Measurements from ENCODE around the gene DRC1.

Gene DRC1

DNA sequence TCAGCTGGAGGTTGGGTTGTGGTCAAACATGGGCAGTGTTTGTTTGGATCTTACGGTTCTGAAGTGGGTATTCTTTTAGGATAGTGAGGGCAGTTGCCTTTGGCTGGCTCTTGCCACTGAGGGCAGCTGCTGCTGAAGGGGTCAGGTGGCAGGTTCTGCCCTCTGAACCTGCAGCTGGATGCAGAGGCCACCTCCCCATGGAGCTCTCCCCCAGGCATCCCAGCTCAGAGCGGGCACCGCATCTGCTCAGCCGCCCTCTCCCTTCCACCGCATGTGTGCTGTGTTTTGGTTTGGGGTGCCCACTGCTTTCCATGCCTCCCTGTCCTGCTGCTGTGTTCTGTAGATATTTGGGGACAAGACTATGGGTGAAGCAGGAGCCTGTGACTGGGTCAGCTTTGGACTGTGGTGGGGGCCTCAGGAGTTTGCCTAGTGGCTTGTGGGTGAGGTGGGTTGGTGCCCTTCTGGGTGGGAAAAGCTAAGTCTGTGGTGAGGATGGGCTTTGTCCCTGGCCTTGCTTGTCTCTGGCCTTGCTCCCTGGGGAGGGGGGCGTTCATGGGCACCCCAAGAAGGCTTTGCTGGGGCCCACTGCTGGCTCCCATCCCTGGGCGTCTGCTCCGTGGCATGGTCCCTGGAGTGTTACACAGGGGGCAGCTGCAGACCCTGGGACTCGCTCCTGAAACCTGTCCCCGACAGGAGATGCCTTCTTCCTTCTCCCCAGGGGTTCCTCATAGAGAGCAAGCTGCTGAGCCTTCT is 47.7 kb downstream of the DRC1 start:
- no peak for DNase-seq

DNA sequence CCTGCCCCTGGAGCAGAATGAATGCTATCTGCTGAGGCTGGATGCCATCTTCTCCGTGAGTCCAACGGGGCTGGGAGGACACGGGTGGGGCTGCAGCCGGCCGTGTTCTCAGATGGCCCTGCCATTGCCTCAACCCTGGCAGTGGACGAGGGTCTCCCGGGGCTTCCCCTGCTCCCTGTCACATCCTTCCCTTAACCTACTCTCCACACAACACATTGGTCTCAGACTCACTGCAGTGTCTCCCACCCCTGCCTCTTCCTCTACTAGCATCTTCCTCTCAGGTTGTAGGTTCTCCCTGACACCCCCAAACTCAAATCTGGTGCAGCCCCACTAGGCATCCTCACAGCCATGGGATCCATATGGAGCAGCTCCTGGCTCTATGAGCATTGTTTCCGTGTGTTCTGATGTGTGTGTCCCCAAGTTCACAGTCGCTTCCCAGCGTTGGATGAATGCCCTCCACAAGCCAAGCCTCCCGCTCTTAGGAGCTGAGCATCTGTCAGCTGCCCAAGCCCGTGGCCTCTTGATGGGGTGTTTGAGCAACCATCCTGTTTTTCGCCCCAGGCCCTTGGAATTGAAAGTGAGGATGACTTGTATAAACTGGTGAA is 48.4 kb downstream of the DRC1 start:
- DNase-seq: no peak

DNA sequence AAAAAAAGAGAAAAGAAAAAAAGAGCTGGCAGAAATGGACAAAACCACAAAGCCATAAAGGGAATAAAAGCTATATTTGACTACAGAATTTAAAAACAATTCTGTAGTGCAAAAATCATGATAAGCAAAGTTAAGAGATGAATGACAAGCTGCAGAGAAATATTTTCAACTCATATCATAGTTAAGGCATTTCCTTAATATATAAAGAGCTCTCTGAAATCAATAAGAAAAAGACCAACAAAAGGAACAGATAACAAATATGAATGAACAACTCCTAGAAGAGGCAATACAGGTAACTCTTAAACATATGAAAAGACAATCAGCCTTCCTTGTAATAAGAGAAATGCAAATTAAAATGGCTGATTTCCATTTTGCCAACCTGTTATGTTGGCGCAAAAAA is 50.0 kb downstream of the DRC1 start:
- DNase-seq: no peak

DNA sequence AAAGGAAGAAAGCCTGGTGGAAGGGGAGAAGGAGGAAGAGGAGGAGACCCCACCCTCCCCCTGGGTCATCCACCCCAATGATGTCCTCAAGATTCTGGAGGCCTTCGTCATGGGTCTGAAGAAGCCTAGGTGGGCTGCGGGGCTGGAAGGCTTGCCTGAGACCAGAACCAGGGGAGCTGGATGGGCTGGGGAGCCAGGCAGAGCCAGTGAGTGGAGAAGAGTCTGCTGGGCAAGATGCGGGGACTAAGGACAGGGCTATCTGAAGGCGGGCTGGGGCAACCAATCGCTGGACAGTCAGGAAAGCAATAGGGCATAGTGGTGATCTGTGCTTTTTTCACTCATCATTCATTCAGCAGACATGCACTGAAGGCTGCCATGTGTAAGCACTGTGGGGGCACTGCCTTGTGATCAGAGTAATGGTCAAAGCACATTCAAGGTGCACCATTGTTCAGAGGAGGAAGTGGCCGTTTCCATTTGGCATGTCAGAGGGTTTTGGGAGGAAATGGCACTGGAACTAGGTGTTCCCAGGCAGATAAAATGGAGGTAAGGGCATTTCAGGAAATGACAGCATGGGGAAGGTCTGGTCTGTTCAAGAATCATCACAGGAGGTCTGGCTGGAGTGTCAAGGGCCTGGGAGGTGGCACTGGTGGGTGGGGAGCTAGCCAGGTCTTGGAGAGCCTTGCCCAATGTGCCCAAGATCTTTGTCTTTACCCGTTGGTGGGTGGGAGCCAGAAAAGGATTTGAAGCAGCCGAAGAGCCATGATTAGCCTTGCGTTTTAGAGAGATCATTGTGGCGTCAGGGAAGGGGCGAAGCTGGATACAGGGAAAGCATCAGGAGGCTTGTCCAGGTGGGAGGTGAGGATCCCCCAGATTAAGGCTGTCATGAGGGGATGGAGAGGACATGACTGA is 52.0 kb downstream of the DRC1 start:
- DNase-seq: no peak

DNA sequence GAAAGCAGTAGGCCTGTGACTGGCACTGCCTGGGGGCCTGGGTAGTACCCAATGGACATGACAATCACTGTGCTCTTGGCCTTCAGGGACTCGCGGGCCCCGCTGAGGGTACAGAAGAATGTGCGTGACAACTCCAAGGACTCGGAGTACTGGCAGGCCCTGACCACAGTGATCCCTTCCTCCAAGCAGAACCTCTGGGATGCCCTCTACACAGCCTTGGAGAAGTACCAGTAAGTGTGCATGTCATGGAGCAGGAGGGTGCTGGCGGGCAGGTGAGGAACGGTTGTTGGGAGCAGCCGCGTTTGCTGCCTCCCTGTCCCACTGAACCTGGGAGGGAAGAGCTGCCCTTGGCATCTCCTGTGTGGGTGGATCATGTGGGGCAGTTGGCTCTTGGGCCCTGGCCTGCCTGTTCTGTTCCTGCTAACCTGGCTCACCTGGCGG is 52.9 kb downstream of the DRC1 start:
- no peak for DNase-seq

DNA sequence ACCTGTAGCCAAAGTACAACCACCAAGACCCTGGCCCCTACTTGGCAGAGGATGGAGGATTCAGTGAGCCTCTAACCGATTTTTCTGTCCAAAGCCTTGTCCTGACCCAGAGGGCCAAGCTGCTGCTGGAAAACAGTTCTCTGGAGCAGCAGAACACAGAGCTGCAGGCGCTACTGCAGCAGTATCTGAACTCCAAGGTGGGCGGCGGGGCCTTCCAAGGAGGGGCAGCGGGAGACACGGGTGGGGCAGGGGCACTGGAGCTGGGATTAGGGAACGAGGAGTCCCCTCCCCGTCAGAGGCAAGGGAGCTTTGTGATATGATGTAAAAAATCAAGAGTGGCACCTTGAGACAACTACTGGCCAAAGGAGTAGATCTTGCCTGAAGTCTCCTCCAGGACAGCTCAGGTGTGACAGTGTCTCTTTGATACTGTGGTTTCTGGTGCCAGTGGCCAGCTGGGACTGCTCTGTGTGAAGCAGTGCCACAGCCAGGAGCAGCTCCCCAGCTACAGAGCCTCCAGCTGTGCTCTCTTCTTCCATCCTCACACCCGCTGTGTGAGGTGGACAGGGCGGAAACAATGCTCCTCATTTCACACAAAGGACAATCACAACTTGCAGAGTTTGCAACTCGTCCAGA is 53.4 kb downstream of the DRC1 start:
- DNase-seq: no peak

DNA sequence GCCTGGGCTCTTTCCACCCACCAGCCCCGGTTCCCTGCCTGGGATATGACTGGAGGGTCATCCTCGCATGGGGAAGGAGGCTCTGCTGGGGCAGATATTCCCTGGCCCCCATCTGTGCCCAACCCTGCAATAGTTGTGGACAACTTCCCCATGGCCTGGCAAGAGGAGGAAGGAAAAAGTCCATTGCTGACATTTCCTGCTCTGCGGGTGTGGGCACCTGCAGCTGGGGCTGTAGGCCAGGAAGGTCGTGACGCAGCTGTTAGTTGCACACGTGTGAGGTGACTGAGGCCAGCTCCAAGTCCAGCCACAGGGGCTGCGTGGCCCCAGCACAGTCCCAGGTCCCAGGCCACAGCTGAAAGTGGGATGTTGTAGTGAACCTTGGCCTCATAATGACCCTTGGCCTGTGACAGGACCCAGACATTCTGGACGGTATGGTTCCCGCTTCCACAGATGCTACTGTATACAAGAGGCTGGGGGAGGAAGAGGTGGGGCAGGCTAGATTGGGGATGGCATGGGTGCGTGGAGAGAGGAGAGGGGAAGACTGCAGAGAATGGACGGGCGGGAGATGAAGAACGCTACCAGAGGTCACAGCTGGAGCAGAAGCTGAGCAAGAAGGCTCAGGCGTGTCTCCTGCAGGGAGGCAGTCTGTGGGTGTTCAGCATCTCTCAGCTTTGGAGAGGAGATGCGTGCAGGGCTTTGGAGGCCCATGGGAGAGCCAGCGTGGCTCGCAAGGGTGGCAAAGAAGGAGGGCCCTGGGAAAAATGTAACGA is 54.1 kb downstream of the DRC1 start:
- DNase-seq: no peak

DNA sequence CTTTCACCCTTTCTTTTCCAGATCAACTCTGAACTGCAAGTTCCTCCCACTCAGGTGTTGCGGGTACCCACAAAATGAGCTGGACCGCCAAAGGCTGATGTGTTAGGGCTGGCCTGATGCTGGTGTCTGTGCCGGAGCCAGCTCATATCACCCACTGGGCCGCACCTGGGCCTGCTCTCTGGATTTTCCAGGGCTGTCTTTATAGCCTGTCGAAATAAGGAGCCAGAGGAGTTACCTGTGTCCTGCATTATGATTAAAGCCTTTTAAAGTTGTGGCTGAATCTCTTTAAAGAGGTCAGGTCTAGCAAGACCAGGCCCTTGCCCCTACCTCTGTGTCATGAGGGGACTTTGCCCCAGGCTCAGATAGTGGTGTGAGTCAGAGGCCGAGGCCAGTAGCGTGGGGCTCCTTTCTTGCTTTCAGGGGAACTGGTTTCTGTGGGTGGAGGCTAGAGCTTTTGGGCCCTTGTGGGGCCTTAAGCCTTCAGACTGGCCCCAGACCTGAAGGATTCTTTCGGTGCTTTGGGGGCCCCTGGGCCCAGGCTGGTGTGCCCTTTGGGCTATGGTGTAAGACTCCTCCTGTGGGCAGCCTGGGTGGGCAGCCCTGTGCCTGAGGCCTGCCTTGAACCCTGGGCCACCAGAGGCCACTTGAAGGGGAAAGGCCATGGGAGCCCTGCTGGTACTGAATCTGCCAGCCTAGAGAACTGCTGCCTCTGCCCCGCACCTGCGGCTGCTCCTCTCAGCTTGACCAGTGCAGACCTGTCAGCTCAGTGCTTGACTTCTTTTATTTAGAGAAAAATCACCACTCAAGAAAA is 54.9 kb downstream of the DRC1 start:
- no peak for DNase-seq

DNA sequence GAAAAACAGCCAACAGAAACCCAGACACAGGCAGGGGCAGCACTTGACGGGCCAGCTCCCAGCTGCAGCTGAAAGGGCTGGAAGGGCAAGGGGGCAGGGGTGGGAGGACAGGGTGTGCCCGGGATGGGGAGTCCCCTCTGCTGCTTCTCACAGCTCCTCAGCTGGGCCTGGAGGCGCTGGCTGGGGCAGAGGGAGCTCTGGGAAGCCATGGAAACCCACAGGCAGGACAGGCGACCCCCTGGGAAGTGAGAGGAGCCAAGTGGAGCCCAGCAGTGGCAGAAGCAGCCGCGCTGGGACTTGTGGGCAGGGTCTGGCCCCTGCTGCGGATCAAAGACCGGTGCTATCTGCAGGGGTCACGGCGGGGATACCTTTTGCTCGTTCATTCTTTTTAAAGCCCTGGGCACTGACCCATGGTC is 55.5 kb downstream of the DRC1 start:
- no peak for DNase-seq

DNA sequence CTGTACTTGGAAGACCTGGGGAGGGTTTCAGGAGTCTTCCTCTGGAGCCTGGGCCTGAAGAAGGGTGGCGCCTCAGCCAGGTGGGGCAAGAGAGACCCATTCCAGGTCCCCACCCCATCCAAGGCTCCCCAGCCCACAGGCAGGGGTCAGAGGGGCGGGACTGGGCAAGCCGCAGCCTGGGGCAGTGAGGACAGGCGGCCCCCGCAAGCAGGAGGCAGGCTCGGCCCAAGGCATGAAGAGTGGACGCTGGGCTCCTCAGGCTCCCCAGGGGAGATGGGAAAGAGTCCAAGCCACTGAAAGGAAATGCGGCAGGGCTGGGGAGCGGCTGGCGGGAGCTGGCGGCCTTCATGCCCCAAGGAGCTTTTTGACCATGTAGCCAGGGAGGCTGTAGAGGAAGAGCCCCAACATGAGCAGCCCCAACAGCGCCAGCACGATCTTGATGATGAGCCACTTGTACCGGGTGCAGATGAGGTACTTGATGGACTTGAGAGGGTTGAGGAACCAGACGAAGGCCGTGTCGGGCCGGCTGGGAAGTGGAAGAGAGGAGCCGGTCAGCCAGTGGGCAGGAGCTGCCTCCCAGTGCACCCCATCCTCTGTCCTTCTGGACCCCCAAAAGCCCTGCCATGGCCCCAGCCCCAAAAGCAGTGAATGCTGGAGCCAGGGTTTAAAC is 56.1 kb downstream of the DRC1 start:
- DNase-seq: no peak

DNA sequence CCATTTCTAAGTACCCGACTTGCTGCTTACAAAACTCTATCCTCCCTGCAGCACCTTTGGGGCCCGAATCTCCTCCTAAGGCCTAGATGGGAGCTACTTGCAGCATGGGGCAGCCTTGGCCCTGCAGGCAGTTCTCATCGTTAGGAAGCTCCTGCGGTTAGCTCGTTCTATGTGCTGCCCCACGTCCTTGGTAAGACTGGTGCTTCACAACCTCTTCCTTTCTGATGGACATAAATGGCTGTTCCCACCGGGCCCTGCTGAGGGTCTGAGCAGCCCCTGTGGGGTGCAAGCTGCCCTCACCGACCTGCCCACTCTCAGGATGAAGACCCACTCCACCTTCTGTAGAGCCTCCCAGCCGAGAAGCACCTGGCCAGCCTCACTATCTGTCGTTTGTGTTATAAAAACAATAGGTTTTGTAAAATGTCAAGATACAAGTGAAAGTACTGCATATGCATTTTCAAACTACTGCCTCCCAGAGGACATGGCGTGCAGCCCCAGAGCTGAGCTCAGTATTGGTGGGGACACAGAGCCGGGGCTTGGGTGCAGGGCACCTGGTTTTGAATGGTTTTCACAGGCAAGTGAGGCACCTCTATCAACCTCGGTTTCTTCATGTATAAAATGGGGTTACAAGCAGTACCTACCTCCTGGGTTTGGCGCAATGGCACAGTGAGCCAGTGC is 56.8 kb downstream of the DRC1 start:
- no peak for DNase-seq

DNA sequence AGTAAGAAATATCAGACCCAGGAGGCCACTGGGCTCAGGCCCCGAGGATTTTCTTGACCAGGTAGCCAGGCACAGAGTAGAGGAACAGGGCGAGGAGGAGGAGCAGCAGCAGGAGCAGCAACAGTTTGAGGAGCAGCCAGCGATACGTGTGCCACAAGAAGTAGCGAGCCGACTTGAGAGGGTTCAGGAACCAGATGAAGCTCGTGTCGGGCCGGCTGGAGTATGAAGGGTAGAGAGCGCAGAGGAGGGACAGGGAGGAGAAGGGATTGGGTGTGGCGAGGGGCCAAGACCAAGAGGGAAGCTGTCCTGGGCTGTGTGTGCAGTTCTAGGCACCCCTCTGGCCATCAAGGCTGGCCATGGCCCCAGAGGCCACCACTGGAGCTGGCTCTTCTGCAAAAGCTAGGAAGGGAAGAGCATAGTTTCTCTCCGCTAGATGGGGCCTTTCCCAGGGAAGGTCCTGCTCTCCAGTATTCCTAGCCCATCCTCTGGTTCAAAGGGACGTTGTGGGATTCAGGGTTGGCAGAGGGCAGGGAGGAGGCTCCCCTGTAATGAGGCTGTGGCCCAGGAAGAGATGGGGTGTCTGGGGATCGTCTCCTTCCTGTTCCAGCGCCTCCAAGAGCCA is 58.4 kb downstream of the DRC1 start:
- DNase-seq: no peak

DNA sequence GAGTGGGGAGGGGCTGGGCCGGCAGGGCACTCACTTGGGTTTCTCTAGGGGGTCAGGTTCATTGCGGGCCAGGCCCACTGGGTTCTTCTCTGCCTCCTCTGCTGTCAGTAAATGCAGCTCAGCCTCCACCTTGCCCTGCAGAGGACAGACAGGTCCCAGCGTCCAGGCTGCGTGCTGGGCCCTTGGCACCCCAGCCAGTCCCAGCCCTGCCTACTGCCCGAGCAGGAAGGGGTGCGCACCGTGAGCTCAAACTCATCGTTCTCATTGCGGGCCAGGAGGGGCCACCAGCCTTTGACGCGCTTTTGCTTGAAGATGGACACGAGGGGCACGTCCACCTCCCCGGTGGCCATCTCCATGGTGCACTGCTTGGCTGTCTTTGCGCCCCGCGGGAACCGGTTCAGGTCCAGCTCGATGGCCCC is 58.9 kb downstream of the DRC1 start:
- no peak for DNase-seq

DNA sequence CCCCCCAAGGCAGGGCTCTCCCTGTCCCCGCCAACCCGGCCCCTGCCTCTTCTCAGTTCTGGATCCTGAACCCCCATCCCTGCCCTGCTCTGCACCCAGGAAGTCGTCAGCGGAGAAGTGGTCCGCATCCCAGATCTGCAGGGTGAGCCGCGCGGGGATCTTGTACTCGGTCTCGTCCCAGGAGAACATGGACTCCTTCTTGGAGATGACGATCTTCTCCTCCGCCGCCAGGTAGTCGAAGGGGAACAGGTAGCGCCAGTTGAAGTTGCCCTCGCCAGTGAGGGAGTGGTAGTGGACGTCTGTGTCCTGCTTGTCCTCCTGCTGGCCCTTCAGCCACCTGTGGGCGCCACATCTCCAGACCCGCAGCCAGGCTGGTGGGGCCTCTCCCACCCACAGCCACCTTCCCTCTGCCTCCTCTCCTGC is 59.9 kb downstream of the DRC1 start:
- no peak for DNase-seq

DNA sequence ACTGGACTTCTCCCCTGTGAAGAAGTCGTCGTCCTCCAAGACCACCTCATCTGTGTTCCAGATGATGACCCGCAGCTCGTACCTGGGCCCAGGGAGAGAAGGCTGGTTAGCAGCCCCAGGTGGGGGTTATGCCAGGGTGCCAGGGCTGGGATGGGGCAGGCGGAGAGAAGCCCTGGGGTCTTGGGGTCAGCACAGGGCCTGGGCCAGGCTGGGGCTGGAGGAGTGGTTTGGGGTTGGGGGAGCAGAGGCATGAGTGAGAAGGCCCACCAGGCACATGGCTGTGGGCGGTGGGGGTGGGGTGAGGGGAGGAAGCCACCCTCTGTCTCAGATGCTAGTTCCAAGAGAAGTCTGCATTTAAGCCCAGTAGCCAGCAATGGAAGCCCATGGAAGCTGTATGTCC is 60.4 kb downstream of the DRC1 start:
- DNase-seq: no peak

DNA sequence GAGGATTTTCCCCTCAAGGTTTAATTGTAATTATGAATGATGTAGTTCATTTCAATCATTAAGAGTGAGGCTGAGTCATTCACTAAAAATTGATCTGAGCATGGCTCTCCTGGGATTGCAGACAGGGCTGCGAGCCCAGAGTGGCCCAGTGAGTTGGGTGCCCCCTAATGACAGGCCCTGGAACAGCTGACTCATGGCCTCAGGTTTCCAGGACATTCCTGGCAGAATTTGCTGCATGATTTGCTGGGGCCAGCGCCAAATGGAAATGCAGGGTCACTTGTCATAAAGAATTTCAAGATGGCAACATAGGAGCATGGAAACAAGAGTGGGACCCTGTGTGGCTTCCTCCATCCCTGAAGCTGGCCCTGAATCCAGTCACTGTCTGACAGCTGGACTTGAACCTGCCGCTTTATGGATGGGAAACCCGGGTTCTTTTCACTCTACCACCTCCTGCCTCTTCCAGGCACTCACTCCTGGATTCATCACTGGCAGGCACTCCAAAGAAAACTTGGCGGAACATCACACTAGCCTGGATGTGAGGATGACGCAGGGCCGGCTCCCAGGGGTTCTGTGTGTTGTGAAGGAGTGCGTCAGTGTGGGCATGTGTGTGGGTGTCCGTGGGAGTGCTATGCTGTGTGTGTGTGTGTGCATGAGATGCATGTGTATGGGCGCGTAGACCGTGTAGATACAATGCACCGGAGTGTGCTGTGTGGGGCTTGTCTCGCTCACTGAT is 61.0 kb downstream of the DRC1 start:
- peak; percentile 25 for DNase-seq

DNA sequence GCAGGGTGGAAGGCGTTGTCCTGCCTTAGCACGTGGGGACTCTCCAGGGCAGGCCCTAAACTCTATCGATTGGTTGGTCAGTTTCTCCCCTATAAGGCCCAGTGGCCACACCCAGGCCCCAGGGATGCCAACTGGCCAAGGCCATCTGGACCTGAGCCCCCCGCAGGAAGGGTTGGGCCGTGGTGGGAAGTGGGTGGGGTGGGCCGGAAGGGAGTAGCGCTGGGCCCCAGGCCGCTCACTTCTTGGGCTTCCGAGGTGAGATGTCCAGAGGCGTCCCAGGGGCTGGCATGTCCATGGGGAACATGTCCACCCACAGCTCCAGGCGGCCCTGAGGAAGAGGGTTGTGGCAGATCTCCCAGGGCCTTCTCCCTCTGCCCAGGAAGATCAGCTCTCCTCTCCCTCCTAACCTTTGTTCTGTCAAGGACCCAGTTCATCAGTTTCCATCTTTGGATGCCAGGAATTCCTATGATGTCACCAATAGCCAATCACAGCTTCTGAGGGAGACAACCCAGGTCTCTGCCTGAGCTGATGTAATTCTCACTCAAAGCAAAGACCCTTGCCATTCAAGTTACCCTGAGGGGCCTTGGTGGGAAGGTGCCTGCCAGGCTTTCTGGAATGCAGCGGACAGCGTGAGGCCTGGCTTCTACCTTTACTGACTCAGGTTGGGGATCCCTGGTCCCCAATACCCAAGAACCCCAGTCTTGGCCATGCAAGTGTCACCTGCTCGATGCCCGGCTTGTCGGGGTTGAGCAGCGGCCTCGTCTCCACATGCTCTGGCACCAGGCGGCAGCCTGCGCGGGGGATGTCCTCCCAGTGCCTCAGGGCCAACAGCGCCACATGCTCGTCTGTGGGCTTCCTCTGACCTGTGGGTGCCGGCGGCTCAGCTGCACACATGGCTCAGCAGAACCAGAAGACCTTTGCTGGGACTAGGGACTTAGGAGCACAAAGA is 61.8 kb downstream of the DRC1 start:
- DNase-seq: no peak

Measured in hematopoietic multipotent progenitor cell treated with erythropoietin and hydrocortisone succinate and interleukin-3 and kit ligand, for 8 days (in vitro differentiated cells).